Measurements from ENCODE around the gene MINDY4. TPM values are rescaled to one million over a fixed set of nuclear protein-coding genes. Genes with fewer than 3 reads are reported as not detected.

MINDY4 gene
- total RNA-seq, 1 donor from 2014 or later, result 6.3 TPM

DNA sequence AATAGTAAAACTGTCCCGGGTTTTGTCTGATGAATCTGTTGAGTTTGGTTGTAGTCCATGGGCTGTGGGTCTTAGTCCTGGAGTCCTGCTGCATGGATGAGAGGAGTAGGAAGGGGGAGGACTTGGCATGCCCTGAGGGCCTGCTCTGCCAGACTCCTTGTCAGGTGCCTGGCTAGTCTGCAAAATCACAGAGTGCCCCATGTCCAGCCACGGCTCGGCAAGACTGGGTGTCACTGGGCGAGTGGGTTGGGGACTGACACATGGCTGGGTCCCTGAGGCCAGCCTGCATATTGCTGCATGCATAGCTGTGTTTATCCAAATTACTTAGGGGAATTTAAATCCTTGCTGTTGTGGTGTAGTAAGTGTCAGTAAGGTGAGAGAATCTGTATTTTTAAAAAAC lies 9.7 kb downstream of the MINDY4 start:
- Mint-ChIP-seq H3K27ac (ENCODE audit: unreplicated experiment) (no peak overlapping the region), H3K4me3 (ENCODE audit: unreplicated experiment) (no peak overlapping the region), H3K36me3 (ENCODE audit: low read depth) (peaks cover 31% of the 10 kb centered on the region)

GRCh38 chr7:30782690-30783089 lies 11.5 kb downstream of the MINDY4 start:
- Mint-ChIP-seq H3K4me1 (ENCODE audit: low read depth) (peaks cover 15% of the 10 kb centered on the region), H3K36me3 (ENCODE audit: low read depth) (peaks cover 39% of the 10 kb centered on the region), H3K9me3 (ENCODE audit: low read depth) (no peaks in the 10 kb centered on the region), H3K27me3 (ENCODE audit: low read depth) (no peaks in the 10 kb centered on the region), H3K27ac (ENCODE audit: unreplicated experiment) (no peak overlapping the region), H3K4me3 (ENCODE audit: unreplicated experiment) (no peak overlapping the region)
- TF ChIP-seq, protein P1, sequence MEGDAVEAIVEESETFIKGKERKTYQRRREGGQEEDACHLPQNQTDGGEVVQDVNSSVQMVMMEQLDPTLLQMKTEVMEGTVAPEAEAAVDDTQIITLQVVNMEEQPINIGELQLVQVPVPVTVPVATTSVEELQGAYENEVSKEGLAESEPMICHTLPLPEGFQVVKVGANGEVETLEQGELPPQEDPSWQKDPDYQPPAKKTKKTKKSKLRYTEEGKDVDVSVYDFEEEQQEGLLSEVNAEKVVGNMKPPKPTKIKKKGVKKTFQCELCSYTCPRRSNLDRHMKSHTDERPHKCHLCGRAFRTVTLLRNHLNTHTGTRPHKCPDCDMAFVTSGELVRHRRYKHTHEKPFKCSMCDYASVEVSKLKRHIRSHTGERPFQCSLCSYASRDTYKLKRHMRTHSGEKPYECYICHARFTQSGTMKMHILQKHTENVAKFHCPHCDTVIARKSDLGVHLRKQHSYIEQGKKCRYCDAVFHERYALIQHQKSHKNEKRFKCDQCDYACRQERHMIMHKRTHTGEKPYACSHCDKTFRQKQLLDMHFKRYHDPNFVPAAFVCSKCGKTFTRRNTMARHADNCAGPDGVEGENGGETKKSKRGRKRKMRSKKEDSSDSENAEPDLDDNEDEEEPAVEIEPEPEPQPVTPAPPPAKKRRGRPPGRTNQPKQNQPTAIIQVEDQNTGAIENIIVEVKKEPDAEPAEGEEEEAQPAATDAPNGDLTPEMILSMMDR (IDR thresholded peaks at IDR 0.05), result no peak
- DNase-seq (ENCODE audit: low spot score), result no peak

More for the DNA sequence above, 9.7 kb downstream of the MINDY4 start:
- TF ChIP-seq, protein P1 (IDR thresholded peaks at IDR 0.05), result no peak
- H3K4me1 Mint-ChIP-seq (ENCODE audit: low read depth), result peaks cover 22% of the 10 kb centered on the region
- no peaks in the 10 kb centered on the region for H3K9me3 Mint-ChIP-seq (ENCODE audit: low read depth)
- H3K27me3 Mint-ChIP-seq (ENCODE audit: low read depth), result no peaks in the 10 kb centered on the region
- no peak for DNase-seq (ENCODE audit: low spot score)

- H3K27me3 Mint-ChIP-seq (ENCODE audit: low read depth), result no peaks in the 10 kb centered on the region
- H3K27ac Mint-ChIP-seq (ENCODE audit: unreplicated experiment), result no peak overlapping the region
- TF ChIP-seq, protein P1 (IDR thresholded peaks at IDR 0.05), result no peak
- H3K9me3 Mint-ChIP-seq (ENCODE audit: low read depth), result no peaks in the 10 kb centered on the region
- peaks cover 24% of the 10 kb centered on the region for H3K4me1 Mint-ChIP-seq (ENCODE audit: low read depth)
- DNase-seq (ENCODE audit: low spot score), result no peak
- H3K36me3 Mint-ChIP-seq (ENCODE audit: low read depth), result peaks cover 39% of the 10 kb centered on the region
- no peak overlapping the region for H3K4me3 Mint-ChIP-seq (ENCODE audit: unreplicated experiment)
Measured at GRCh38 chr7:30785786-30786185, 14.6 kb downstream of the MINDY4 start.

- no peaks in the 10 kb centered on the region for H3K9me3 Mint-ChIP-seq (ENCODE audit: low read depth)
- no peak overlapping the region for H3K27ac Mint-ChIP-seq (ENCODE audit: unreplicated experiment)
Measured at GRCh38 chr7:30787486-30787885, 16.3 kb downstream of the MINDY4 start.

GRCh38 chr7:30788640-30789333 lies 17.6 kb downstream of the MINDY4 start:
- H3K36me3 Mint-ChIP-seq (ENCODE audit: low read depth), result peaks cover 28% of the 10 kb centered on the region
- no peaks in the 10 kb centered on the region for H3K9me3 Mint-ChIP-seq (ENCODE audit: low read depth)
- no peaks in the 10 kb centered on the region for H3K27me3 Mint-ChIP-seq (ENCODE audit: low read depth)
- peaks cover 24% of the 10 kb centered on the region for H3K4me1 Mint-ChIP-seq (ENCODE audit: low read depth)
- DNase-seq (ENCODE audit: low spot score), result no peak
- H3K4me3 Mint-ChIP-seq (ENCODE audit: unreplicated experiment), result no peak overlapping the region
- TF ChIP-seq, protein P1 (IDR thresholded peaks at IDR 0.05), result no peak
- peak overlapping the region; percentile 94 for H3K27ac Mint-ChIP-seq (ENCODE audit: unreplicated experiment)

More at GRCh38 chr7:30787486-30787885, 16.3 kb downstream of the MINDY4 start:
- Mint-ChIP-seq H3K36me3 (ENCODE audit: low read depth) (peaks cover 36% of the 10 kb centered on the region), H3K4me3 (ENCODE audit: unreplicated experiment) (no peak overlapping the region), H3K27me3 (ENCODE audit: low read depth) (no peaks in the 10 kb centered on the region), H3K4me1 (ENCODE audit: low read depth) (peaks cover 24% of the 10 kb centered on the region)
- TF ChIP-seq, protein P1 (IDR thresholded peaks at IDR 0.05), result no peak
- DNase-seq (ENCODE audit: low spot score), result no peak

Data from chondrocyte (in vitro differentiated cells).